Stimulated activated CD4-positive, alpha-beta T cell treated with anti-CD3 and anti-CD28 coated beads, Interleukin-1b, Interleukin-23, amount 100 ng/mL, for 48 hours (primary cell): ENCODE data around the gene KRT8.

Source experiments
- DNase-seq: peaks from one replicate; pipeline ENCODE4 v3.0.0-alpha.2; 2020

KRT8 gene

DNA sequence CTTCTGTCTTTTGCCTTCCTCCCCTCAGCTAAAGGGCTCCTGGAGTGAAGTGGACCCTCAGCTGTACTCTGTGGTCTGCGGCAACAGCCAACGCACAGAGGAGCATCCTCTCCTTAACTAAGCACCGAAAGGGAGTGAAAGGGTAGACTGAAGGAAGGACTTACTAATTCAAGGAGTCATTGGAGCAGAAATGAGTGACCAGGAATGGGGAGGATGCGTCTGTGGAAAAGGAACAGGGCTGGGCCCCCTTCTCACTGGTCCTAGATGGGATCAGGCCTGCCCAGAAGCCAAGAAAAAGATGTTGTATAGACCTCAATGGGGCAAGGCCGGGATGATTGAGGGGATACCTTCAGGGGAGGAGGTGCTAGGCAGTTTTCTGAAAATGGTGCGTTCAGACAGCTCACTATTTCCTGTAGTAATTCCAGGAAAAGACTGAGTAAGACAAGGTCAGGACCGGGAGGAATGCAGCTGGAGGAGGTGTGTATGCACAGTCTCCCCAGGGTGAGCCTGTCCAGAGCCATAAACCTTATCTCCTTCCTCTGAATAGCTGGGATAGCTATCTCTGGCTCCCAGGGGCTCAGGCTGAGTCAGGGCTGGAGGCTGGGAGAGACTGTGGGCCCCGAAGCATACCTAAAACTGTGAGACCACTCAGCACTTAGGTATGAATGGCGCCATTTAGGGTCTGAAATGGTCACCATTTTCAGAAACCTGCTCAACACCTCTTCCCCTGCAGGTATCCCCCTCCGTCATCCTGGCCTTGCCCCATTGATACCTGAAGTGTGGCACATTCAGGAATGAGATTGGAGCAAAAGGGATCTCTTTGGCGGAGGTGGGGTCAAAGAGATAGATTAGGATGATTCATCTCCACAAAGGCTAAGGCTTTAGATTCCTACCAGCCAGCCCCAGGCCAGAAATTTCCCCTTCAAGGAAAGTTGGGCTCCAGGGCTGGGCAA lies 20.2 kb upstream of the KRT8 start:
- no peak for DNase-seq

DNA sequence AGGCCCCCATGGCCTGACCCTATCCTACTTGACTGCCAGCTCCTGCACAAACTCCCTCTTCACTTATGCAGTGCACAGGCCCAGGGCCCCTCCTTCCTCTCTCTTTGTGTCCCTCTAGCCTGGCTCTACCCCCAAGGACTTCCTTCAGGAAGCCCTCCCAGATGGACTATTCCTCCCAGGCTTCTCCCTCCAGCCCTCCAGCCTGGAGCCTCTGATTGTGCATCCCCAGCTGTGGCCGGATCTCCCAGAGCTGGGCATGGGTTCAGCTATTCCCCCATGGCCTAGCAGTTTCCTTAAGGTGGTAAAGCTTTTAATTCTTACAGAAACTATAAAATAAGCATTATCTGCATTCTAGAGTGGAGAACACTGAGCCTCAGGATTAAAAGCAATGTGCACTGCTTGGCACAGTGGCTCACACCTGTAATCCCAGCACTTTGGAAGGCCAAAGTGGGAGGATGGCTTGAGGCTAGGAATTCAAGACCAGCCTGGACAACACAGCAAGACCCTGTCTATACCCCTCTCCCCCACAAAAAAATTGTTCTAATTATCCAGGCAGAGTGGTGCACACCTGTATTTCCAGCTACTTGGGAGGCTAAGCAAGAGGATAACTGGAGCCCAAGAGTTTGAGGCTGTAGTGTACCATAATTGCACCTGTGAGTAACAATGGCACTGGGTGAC lies 16.8 kb upstream of the KRT8 start:
- no peak for DNase-seq

DNA sequence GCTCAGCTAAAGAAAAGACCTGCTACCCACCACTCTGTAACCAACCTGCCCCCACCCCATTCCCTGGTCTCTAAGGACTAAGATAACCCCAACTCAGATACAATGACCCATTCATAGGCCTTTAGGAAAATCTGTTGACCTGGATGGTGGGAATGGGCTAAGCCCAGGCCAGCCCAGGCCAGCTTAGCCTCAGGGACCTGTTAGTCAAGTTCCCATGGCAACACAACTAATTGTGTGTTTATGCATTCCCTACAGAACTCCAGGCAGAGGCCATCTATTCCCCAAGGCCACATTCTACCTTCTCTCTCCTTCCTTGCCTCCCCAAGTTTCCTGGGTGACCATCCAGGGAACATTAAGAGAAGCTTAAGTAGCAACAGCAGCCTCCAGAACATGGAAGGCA lies 16.1 kb upstream of the KRT8 start:
- DNase-seq = no peak

DNA sequence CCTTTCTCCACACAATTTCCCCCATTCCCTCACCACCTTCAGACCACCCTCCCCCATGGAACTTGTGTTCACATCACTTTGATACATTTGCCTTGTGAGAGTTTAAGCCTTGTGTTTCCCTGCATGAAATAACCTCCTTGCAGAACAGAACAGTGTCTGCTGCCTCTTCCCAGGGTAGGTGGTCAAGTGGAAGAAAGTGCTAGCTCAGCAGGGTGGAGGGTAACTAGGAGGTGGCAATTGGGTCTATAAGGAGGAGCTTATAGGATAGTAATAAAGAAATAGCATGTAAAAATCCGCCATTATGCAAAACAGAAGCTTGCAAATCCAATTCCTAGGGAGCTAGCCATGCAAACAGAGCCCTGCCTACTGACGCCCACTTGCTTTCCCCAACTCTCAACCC lies 13.9 kb upstream of the KRT8 start:
- no peak for DNase-seq

DNA sequence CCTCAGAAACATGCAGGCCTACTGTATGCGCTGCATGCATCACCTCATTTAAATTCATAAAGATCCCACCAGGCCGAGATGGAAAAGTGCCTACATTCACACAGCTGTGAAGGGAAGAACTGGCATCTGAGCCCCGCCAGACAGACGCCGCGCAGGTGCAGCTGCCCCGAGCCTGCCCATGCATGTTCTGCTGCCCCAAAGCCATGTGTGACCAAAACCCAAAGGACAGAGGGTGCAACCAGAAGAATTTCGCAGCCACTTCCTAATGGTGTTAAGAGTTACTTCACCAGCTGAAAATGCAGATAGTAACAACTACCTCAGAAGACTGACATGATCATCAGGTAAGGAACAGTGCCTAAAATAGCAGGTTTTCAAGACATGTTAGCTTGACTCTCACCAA lies 13.5 kb upstream of the KRT8 start:
- DNase-seq = no peak

DNA sequence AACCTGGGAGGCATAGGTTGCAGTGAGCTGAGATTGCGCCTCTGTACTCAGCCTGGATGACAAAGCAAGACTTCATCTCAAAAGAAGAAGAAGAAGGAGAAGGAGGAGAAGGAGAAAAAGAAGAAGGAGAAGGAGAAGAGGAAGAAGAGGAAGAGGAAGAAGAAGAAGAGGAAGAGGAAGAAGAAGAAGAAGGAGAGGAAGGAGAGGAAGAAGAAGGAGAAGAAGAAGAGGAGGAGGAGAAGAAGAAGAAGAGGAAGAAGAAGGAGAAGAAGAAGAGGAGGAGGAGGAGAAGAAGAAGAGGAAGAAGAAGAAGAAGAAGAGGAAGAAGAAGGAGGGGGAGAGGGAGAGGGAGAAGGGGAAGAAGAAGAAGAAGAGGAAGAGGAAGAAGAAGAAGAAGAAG lies 12.9 kb upstream of the KRT8 start:
- DNase-seq = no peak

DNA sequence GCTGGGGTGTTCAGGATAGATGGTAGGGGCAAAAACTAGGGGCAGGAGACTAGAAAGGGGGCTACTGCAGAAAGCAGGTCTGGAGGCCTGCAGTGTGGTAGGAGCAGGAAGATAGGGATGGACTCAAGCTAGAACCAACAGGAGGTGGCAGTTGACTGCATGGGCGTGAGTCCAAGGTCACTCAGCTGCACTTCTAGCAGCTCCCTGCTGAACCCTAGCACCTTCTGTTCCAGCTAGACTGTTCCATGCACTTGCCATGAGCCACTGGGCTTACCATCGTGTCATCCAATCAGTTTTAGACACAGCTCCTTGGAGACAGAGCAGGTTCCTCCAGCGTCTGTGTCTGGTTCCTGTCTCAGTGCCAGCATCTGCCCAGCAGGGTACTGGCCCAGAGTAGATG lies 11.3 kb upstream of the KRT8 start:
- DNase-seq = no peak

DNA sequence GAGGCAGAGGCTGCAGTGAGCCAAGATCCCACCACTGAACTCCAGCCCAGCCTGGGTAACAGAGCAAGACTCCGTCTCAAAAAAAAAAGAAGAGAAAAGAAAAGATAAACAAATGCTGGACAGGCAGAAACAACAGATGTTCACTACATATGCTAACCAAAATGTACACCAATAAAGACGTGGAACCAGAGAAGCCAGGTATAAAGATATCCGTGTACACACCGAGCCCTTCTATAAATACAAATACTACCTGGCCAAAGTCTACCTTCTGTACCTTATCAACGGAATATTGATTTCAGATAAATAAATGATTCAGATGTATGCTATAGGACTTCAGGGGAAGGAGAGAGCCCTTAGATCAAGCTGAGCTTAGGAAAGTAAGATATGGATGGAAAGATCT lies 10.8 kb upstream of the KRT8 start:
- no peak for DNase-seq

DNA sequence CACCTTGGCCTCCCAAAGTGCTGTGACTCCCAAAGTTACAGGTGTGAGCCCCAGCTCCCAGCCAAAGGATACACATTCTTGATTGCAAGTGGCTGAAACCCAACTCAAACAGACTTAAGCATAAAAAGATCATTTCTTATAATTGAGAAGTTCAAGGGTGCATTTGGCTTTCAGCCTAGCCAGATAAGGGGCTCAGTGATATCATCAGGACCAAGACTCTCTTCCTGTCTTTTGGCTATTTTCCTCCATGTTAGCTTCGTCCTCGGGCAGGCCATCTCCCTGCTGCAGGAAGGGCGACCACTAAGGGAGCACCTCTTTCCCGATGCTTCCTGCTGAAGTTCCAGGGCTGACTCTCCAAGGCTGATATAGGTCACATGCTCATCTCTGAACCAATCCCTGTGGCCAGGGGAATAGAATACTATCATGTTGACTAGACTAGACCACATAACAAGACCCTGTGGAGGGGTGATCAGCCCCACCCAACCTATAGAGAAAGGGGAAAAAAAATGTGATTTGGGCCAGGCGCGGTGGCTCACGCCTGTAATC lies 9.8 kb upstream of the KRT8 start:
- no peak for DNase-seq

DNA sequence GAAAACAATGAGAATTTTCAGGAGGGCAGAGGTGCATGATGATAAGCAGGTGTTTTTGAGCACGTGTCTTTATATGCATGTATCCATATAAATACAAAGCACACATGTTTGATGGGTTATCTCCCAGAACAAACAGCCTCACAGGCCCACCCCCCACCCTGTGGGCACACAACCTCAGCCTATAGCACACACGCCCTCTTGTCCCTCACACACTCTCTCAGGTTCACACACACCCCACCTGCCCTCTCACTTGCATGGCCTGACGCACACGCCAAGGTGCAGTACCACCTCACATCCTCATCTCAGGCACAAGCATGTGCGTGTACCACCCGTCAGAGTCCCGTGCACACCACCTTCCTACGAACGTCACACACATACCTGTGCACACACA lies 8.6 kb upstream of the KRT8 start:
- no peak for DNase-seq

DNA sequence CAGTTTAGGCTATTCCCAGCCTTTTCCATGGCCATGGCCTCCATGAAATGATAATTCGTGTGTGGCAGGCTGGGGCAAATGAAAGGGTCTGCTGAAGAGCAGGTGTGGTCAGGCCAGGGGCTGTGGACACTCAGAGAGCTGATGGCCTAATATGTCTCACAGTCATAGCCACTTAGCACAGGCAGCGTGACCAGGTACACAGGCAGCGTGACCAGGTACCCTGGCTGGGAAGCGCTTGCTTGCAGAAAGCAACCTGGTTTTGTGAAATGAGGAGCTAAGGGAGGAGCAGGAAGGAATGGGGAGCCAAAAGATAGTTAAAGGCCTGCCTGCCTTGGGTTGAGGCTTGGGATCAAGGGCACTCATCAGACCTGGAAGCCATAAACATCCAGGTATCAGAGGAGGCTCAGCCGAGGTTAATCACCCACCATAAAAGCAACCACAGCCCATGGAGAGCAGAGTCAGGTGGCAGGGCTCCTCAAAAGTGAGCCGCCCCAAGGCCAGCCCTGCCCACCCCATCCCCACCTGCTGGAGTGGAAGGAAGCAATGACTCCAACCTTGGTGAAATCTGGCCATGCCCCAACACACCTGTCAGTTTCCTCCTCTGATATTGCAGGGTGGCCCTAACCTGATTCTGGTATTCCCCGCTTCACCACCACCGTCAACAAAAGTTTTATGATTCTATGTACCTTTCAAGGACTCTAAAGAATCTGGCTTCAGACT lies 8.0 kb upstream of the KRT8 start:
- DNase-seq = no peak

DNA sequence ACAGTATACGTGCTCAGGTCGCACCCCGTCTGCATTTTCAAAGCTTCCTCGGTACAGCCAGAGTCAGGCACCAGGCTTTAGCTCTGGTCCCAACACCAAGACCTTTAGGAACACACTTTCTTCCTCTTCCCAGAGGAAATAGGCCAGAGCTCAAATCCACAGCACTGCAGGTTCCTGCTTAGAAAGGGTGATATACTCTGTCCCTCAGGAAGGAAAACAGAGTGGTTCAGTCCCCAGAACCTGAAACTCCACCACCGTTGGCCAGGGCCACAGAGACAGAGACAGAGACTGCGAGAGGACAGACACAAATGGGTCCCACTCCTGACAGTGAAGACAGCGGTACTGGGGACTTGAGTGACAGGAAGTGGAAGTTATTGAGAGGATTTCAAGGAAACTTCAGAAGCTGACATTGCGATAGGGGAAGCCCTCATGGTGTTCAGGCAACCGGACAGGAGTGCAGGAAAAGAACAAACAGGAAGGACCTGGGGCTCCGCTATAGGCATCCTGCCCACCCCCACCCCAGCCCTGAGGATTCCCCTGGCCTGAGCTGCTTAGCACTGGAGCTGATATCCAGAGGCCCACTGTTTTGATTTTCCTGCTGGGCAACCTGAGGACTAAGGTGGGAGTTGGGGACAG lies 5.5 kb upstream of the KRT8 start:
- DNase-seq = no peak

DNA sequence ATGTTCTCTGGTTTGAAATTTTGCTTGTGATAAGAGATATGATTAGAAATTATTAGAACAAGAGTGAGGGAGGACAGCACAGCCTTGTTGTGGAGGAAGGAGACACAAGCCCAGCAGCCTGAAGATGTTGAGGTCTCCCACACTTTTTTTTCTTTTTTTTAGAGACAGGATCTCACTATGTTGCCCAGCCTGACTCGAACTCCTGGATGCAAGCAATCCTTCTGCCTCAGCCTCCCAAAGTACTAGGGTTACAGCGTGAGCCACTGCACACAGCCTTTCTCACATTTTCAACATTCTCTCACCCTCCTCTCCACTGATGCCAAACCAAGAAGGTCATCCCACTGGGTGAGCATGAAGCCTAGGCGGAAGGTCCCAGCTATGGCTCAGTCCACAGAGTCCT lies 4.9 kb upstream of the KRT8 start:
- no peak for DNase-seq

DNA sequence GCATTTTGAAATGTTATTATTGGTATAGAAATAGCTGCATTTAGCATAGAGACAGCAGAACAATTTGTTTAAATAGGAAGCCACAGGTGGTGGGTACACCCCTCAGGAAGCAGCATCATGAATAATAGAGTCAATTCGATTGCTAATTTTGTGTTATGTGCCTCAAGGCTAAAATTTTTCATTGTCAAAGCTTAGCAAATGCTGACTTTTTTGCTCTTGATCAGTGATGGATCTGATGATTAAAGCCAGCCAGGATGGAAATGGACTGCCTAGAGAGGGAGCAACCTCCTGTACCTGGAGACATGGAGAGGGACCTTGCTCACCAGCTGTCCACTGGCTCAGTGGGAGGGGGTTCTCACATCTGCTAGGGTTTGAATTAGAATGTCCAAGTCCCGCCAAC lies 4.5 kb upstream of the KRT8 start:
- no peak for DNase-seq

DNA sequence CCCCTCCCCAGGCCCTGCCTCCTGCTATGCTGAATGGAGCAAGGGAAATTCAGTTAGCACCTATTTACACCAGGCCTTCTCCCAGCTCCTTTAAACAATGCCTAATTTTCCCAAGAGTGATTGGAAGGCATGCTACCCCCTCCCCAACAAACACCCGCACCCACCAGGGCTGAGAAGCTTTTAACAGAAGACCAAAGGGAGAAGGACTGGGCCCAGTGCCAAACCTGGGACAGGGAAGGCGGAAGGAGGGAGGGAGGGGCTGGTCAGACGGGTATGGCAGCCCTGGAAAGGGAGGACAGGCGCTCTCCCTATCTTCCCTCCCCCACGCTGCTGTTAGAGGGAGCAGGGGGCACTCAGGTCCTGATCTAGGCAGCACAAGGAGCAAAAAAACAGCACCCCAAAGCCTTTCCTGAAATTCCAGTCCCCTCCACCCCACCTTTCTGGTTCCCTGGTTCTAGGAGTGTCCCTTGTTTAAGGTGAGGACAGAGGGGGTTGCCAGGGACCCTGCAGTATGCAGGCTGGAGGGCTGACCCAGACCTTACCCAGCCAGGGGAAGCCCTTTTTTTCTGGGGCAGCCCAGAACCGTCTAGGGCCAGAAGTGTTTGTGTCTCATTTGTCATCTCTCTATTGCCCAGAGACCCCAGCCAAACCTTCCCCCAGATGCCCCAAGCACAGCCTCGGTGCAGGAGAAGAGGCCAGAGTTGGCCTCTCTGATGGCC lies 2.4 kb upstream of the KRT8 start:
- DNase-seq = no peak

DNA sequence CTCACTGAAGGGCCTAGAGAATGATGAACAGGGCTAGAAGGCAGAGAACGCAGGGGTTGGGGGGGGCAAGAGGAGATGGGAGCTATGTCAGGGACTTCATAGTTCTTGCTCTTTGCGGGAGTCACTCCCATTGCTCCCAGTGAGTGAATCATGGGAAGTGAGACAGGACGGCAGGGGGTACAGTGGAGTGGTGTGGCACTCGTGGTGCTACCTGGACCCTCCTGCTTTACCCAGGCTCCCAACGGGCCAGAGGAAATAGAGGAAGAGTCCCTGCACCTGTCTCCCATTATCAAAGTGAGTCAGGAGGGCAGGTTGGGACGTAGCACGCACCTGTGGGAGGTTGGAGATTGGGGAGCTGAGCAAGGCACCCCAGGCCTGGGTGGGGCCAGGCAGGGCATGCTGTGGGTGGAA lies 1.3 kb upstream of the KRT8 start:
- DNase-seq = no peak

DNA sequence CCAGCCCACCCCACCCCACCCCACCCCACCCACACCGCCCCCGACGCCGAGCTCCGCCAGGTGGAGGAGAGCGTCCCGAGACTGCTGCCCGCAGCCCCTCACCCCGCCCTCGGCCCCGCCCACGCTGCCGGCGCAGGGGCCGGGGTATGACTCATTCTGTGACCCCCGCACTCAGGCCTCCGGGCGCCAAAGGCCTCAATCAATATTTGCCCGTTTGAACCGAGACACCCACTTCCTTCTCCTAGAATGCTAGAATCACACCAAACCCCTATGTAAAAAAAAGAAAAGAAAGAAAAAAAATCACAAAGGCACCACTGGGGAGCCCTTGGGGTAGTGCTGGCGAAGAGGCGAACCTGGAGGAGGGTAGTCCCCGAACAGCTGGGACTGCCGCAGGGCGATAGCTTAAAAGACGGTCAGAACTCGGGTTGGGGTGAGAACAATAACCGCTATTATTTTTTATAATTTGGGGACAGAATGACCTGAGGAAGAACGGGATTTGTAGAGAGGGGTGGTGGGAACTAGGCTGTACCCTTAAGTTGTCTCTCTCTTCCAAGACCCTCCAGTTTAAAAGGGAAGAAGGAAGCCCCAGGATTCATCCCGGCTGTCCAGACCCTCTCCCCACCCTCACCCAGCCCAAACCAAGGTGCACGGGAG lies 894 bp downstream of the KRT8 start:
- DNase-seq = peak; percentile 14

DNA sequence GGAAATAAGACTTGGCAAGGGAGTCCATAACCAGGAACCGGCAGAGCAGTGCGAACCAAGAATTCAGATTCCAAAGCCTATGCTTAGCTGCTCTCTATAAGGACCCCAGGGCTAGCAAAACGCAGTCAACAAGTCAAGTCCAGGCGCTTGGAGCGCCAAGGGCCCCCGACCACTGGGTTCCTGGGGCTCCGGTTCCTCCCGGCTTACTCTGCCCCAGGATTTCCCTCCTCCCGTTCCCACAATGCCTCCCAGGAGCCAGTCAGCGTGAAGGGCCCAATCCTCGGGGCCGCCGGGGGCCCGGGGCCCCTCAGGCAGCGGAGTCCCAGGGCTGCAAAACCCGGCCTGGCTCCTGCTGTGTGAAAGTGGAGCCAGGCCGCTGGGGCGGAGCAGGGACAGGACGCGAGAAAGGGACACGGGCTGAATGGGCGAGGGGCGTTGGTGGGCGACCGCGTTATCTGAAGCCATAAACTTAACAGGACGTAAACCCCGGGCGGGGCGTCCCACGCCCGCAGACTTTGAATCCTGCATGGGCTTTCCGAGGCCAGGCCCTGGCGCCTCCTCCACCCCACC lies 1.5 kb downstream of the KRT8 start:
- DNase-seq = peak; percentile 66

DNA sequence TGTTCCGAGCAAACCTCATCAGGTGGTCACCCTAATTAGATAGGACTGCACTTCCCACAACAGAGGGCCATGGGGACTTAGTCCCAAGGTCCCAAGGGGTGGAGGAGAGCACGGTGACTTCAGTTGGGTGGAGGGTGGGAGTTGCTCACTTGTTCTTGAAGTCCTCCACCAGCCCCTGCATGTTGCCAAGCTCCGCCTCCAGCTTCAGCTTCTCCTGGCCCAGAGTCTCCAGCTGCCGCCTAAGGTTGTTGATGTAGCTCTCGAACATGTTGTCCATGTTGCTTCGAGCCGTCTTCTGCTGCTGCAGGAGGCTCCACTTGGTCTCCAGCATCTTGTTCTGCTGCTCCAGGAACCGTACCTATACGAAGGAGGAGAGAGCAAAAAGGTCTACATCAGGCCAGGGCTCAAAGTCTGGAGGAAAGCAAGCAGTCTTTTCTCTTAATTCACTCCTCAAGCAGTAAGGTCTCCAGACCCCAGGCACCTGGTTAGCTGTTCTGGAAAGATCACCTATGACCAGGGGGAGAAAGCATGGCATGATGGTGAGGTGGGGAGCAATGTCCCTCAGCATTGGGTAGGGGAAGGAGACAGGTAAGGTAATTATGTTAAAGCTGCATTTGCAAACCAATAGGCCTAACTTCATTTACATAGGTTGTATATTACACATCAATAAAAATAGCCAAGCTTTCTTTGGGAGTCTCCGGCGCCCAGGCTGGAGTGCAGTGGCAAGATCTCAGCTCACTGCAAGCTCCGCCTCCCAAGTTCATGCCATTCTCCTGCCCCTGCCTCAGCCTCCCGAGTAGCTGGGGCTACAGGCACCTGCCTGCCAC lies 2.9 kb downstream of the KRT8 start:
- DNase-seq = no peak

DNA sequence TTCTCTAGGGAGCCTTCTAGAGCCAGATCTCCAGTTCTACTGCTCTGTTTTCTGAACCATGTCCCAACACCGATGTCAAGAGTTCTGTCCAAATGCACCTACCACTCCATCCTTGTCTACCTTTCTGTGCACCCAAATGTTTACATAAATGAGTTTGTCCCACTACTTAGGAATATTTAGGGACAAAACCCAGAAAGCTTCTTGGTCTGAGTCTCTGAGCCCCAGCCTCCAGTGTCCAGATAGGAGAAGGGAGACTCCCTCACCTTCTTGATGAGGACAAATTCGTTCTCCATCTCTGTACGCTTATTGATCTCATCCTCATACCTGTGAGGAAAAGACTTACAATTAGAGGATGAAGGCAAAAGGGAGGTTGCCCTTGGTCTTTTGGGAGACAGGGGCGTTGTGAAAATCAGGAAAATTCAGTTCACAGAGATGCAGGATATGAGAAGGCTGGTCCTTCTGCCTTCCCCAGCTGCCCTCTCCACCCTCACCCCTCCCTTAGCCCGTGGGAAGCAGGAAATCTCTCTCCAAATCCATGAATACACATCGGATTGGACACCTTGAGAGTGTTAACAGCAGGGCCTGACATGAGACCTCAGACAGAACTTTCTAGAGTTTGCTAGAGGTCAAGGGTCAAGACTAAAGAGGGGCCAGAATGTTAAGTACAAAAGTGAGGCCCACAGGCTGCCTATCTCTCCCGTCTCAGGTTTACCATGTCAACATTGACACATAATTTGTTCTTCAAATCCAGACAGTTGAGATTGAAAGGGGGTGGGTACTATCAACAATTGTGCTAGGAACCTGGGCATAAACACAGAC lies 3.8 kb downstream of the KRT8 start:
- no peak for DNase-seq
